ENCODE measurements around the gene KCNT2. TPM values are rescaled to one million over a fixed set of nuclear protein-coding genes. Genes with fewer than 3 reads are reported as not detected.

The KCNT2 gene
- total RNA-seq, 4 donors from 2014 or later = 6.5 to 16.6 (median 8.0) TPM

GRCh38 chr1:196444634-196445033 is 163.6 kb downstream of the KCNT2 start:
- Histone ChIP-seq H3K4me3 (no peak overlapping the region), H3K9me3 (no peaks in the 10 kb centered on the region), H3K4me1 (no peaks in the 10 kb centered on the region), H3K27me3 (no peaks in the 10 kb centered on the region), H3K36me3 (no peaks in the 10 kb centered on the region), H3K27ac (replicated peaks in 1 of 4) (no peak overlapping the region)
- intact Hi-C loops (cut with DNase I) = no loop called here
- TF ChIP-seq POLR2A (IDR thresholded peaks at IDR 0.05; ENCODE audit: low read depth) (no peak), CTCF (IDR thresholded peaks at IDR 0.05) (no peak)
- DNase-seq (ENCODE audit: extremely low spot score) = no peak

- Histone ChIP-seq H3K36me3 (no peaks in the 10 kb centered on the region), H3K27me3 (no peaks in the 10 kb centered on the region), H3K9me3 (no peaks in the 10 kb centered on the region), H3K27ac (replicated peaks in 1 of 4) (no peak overlapping the region), H3K4me1 (peaks cover 0 to 7% (median 5%) of the 10 kb centered on the region in 4 donors), H3K4me3 (no peak overlapping the region)
- TF ChIP-seq POLR2A (IDR thresholded peaks at IDR 0.05; ENCODE audit: low read depth) = no peak
- TF ChIP-seq CTCF (IDR thresholded peaks at IDR 0.05) = no peak
- TF ChIP-seq POLR2AphosphoS5 (IDR thresholded peaks at IDR 0.05) = no peak
- intact Hi-C loops (cut with DNase I) = no loop called here
- 88% methylated on average over 3 of the region's 3 CpGs for WGBS
- DNase-seq (ENCODE audit: extremely low spot score) = no peak
Measured at GRCh38 chr1:196442366-196442765, 165.9 kb downstream of the KCNT2 start.

- DNase-seq (ENCODE audit: extremely low spot score) = no peak
- 86% methylated on average over 1 of the region's 1 CpG for WGBS
- Histone ChIP-seq H3K4me3 (no peak overlapping the region), H3K9me3 (no peaks in the 10 kb centered on the region), H3K36me3 (no peaks in the 10 kb centered on the region), H3K4me1 (peaks cover 0 to 7% (median 5%) of the 10 kb centered on the region in 4 donors), H3K27ac (replicated peaks in 1 of 4) (no peak overlapping the region), H3K27me3 (no peaks in the 10 kb centered on the region)
- TF ChIP-seq EP300 (IDR thresholded peaks at IDR 0.05) = no peak
- TF ChIP-seq POLR2AphosphoS5 (IDR thresholded peaks at IDR 0.05) = no peak
- no peak for TF ChIP-seq POLR2A (IDR thresholded peaks at IDR 0.05; ENCODE audit: low read depth)
- no peak for TF ChIP-seq CTCF (IDR thresholded peaks at IDR 0.05)
- intact Hi-C loops (cut with DNase I) = no loop called here
Measured at GRCh38 chr1:196440711-196441110, 167.5 kb downstream of the KCNT2 start.

- 35% methylated on average over 2 of the region's 2 CpGs for WGBS
- intact Hi-C loops (cut with DNase I) = no loop called here
- H3K4me1 ChIP-seq = peaks cover 0 to 7% (median 5%) of the 10 kb centered on the region in 4 donors
Measured at GRCh38 chr1:196438329-196438728, 169.9 kb downstream of the KCNT2 start.

More at GRCh38 chr1:196438329-196438728, 169.9 kb downstream of the KCNT2 start:
- no peak for DNase-seq (ENCODE audit: extremely low spot score)
- no peak overlapping the region for H3K27ac ChIP-seq (replicated peaks in 1 of 4)
- H3K4me3 ChIP-seq = no peak overlapping the region
- TF ChIP-seq POLR2A (IDR thresholded peaks at IDR 0.05; ENCODE audit: low read depth) = no peak
- TF ChIP-seq CTCF (IDR thresholded peaks at IDR 0.05) = no peak
- TF ChIP-seq EP300 (IDR thresholded peaks at IDR 0.05) = no peak
- no peak for TF ChIP-seq POLR2AphosphoS5 (IDR thresholded peaks at IDR 0.05)
- H3K36me3 ChIP-seq = no peaks in the 10 kb centered on the region
- H3K9me3 ChIP-seq = no peaks in the 10 kb centered on the region
- H3K27me3 ChIP-seq = no peaks in the 10 kb centered on the region
